Testis (tissue), 2 donors: Measurements from ENCODE around the gene NDUFS3.

ENCODE experiments used
- POLR2A ChIP-seq: fragments of 450-650 bp; IDR thresholded peaks from one replicate; pipeline ENCODE4 v1.6.1; 2017; ENCODE audit warnings: antibody characterized with exemption, mild to moderate bottlenecking, moderate library complexity
- TF ChIP-seq, protein P1 (sequence below), 3 experiments: fragments of 450-650 bp in 2 of 3; fragments of 200-600 bp in 1 of 3; sonication (generic) in 1 of 3; IDR thresholded peaks; one replicate each; pipeline ENCODE4 v1.5.1; 2016 to 2019; ENCODE audit warnings: antibody characterized with exemption in 3 of 3, mild to moderate bottlenecking in 2 of 3, moderate library complexity in 1 of 3

DNA sequence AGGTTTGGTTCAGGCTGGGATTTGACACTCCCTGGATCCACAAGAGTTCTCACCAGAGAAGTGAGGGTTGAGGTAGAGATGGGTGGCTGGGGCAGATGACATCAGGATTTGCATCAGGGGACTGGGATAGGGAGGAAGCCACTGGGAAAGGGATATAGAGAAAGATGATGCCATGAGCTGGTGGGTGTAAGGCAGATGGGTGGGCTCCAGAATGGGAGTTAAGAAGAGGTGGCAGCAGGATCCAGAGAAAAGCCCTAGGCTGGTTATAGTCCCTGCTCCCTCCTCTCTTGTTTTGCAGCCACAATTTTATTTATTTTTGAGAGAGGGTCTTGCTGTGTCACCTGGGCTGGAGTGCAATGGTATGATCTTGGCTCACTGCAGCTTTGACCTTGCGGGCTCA, 17.1 kb downstream of the NDUFS3 start:
- TF ChIP-seq, protein P1, sequence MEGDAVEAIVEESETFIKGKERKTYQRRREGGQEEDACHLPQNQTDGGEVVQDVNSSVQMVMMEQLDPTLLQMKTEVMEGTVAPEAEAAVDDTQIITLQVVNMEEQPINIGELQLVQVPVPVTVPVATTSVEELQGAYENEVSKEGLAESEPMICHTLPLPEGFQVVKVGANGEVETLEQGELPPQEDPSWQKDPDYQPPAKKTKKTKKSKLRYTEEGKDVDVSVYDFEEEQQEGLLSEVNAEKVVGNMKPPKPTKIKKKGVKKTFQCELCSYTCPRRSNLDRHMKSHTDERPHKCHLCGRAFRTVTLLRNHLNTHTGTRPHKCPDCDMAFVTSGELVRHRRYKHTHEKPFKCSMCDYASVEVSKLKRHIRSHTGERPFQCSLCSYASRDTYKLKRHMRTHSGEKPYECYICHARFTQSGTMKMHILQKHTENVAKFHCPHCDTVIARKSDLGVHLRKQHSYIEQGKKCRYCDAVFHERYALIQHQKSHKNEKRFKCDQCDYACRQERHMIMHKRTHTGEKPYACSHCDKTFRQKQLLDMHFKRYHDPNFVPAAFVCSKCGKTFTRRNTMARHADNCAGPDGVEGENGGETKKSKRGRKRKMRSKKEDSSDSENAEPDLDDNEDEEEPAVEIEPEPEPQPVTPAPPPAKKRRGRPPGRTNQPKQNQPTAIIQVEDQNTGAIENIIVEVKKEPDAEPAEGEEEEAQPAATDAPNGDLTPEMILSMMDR (IDR thresholded peaks at IDR 0.05) = no peak
- no peak for TF ChIP-seq POLR2A
